Fibroblast of the aortic adventitia (primary cell): ENCODE measurements around the gene UNC13A. TPM values are rescaled to one million over a fixed set of nuclear protein-coding genes. Genes with fewer than 3 reads are reported as not detected.
"Not testable (repeated sequence)": the region's sequence is repeated elsewhere in the genome, so short reads cannot be mapped to it uniquely, and the experiment has no call there.

ENCODE experiments used
- DNase-seq: peaks from one replicate; pipeline ENCODE4 v3.0.0-alpha.2; 2010; ENCODE audit warnings: low read depth
- H3K4me3 ChIP-seq: 2 replicates; pipeline ENCODE4 v1.5.1; 2011; ENCODE audit warnings: low read depth, mild to moderate bottlenecking, control low read depth, low read length, moderate library complexity
- CTCF ChIP-seq: IDR thresholded peaks from 2 replicates; pipeline ENCODE4 v1.5.1; 2011; ENCODE audit warnings: mild to moderate bottlenecking, low read length, control low read depth, inconsistent platforms; ENCODE audit not compliant: insufficient read depth
- total RNA-seq: library from RNA; depleted of rRNA; stranded (reverse); fragments of >200 nt; gene quantifications from 2 replicates; pipeline ENCODE4 v1.2.3, GENCODE V29; 2012; ENCODE audit warnings: low replicate concordance

UNC13A gene
- total RNA-seq, 1 donor: 0.27 TPM

- TF ChIP-seq CTCF: no peak
- DNase-seq: peak; percentile 58
- peak overlapping the region; percentile 84 for H3K4me3 ChIP-seq
Observed at GRCh38 chr19:17555929-17556813, 132.0 kb downstream of the UNC13A start.

- TF ChIP-seq CTCF: no peak
Observed at GRCh38 chr19:17555480-17555928, 132.7 kb downstream of the UNC13A start, which contains the start of gene COLGALT1. TSS of gene COLGALT1 (plus strand) at chr19:17555649. CDS start at chr19:17555714, 65 bp downstream.

GRCh38 chr19:17554968-17555479 lies 133.1 kb downstream of the UNC13A start:
- peak overlapping the region; percentile 61 for H3K4me3 ChIP-seq
- DNase-seq: no peak
- no peak for TF ChIP-seq CTCF

More at GRCh38 chr19:17555480-17555928, 132.7 kb downstream of the UNC13A start, which contains the start of gene COLGALT1:
- peak; percentile 94 for DNase-seq
- peak within 1 kb of the TSS; percentile 84 for H3K4me3 ChIP-seq

- H3K4me3 ChIP-seq: peak overlapping the region; percentile 14
- peak; percentile 97 for DNase-seq
- no peak for TF ChIP-seq CTCF
Observed at GRCh38 chr19:17553256-17553655, 134.9 kb downstream of the UNC13A start.

GRCh38 chr19:17552735-17553134 lies 135.4 kb downstream of the UNC13A start:
- not testable (repeated sequence) for H3K4me3 ChIP-seq

More at GRCh38 chr19:17552735-17553134, 135.4 kb downstream of the UNC13A start:
- not testable (repeated sequence) for DNase-seq

Other genes with a start within 250 kb of the UNC13A start
- not detected in 2 replicates for gene TMEM221, start 239.7 kb downstream of the UNC13A start, total RNA-seq
- gene NXNL1, start 227.4 kb downstream of the UNC13A start, total RNA-seq: not detected in 2 replicates
- gene SLC27A1, start 217.8 kb downstream of the UNC13A start, total RNA-seq: 11.4 and 42.0 TPM in 2 replicates
- 91.6 and 148 TPM in 2 replicates for gene PGLS, start 176.7 kb downstream of the UNC13A start, total RNA-seq
- gene COLGALT1, start 132.7 kb downstream of the UNC13A start, total RNA-seq: 62.5 and 93.1 TPM in 2 replicates
- gene MAP1S, start 31.1 kb upstream of the UNC13A start, total RNA-seq: 14.1 and 19.3 TPM in 2 replicates
- gene FCHO1, start 63.1 kb upstream of the UNC13A start, total RNA-seq: 0.36 TPM in 1 of 2 replicates, not detected in the other
- gene B3GNT3, start 106.8 kb upstream of the UNC13A start, total RNA-seq: not detected in 2 replicates
- not detected in 2 replicates for gene INSL3, start 133.2 kb upstream of the UNC13A start, total RNA-seq
- 1.3 and 2.7 TPM in 2 replicates for gene JAK3, start 159.6 kb upstream of the UNC13A start, total RNA-seq
- 1,681 and 2,030 TPM in 2 replicates for gene RPL18A, start 171.6 kb upstream of the UNC13A start, total RNA-seq
- not detected in 2 replicates for gene SLC5A5, start 183.6 kb upstream of the UNC13A start, total RNA-seq
- 17.0 and 24.9 TPM in 2 replicates for gene CCDC124, start 244.7 kb upstream of the UNC13A start, total RNA-seq